Measurements from ENCODE around the gene PLEKHA8.

PLEKHA8 gene

DNA sequence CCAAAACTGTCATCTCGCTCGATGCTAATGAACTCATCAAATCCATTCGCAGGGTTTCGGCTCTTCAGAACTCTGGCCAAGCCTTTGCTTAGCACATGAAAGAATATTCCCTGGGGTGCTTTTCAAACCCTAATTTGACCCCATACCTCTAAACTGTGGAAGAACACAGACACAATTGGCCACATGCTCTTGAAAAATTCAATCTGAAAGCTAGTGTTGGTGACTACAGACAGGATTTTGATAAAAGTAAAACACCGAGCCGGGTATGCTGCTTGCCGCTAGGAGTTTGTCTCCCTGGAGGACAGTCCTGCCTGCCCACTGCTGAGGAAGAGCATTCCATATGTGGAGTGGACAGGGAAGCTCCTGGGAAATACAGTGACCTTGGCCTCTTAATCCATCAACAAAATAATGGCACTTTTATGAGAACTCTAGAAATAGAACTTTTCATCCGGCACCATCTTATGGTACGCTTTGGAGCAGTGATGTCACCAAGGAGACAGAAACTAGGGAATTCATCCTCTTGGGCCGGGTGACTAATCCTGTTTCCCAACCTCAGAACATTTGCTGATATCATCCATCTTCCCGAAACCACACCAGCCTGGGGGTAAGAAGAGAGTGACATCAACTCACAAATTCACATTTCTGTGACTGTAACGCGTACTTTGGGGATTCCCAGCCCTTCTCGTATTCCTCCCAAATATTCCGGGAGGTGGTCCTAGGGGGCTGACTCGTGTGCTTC, 140.8 kb downstream of the PLEKHA8 start:
- no peaks in the 10 kb centered on the region for H3K79me2 ChIP-seq (ENCODE audit: insufficient read depth, low read length)
- no peaks in the 10 kb centered on the region for H3K36me3 ChIP-seq (ENCODE audit: insufficient read depth, low read length)
- no peaks in the 10 kb centered on the region for H3K9me2 ChIP-seq (replicated peaks; ENCODE audit: low read depth, low read length)
- TF ChIP-seq CTCF (conservative IDR thresholded peaks at IDR 0.05; ENCODE audit: low read length) (no peak), EZH2phosphoT487 (IDR thresholded peaks at IDR 0.05; ENCODE audit: borderline replicate concordance) (no peak)
- H3K9ac ChIP-seq (ENCODE audit: low read depth, low read length, poor library complexity, severe bottlenecking) = no peak overlapping the region
- H3F3A ChIP-seq (ENCODE audit: low read depth) = no peaks in the 10 kb centered on the region
- H2AFZ ChIP-seq (ENCODE audit: low read length) = no peak overlapping the region
- H3K4me2 ChIP-seq (ENCODE audit: low read depth, low read length, poor library complexity, severe bottlenecking) = no peak overlapping the region
- H3K27me3 ChIP-seq (ENCODE audit: insufficient read depth, low read length, poor library complexity, severe bottlenecking) = no peaks in the 10 kb centered on the region
- no peaks in the 10 kb centered on the region for H4K20me1 ChIP-seq (ENCODE audit: insufficient read depth, low read length, poor library complexity, severe bottlenecking)
- no peak overlapping the region for H3K4me3 ChIP-seq (ENCODE audit: low read length, poor library complexity, severe bottlenecking)
- H3K4me1 ChIP-seq (ENCODE audit: insufficient read depth, low read length, poor library complexity, severe bottlenecking) = peaks cover 12% of the 10 kb centered on the region
- H3K9me3 ChIP-seq (ENCODE audit: insufficient read depth, low read depth, low read length) = no peaks in the 10 kb centered on the region

- H3K4me2 ChIP-seq (ENCODE audit: low read depth, low read length, poor library complexity, severe bottlenecking) = no peak overlapping the region
- no peaks in the 10 kb centered on the region for H3K9me2 ChIP-seq (replicated peaks; ENCODE audit: low read depth, low read length)
- no peak overlapping the region for H2AFZ ChIP-seq (ENCODE audit: low read length)
- no peaks in the 10 kb centered on the region for H3K79me2 ChIP-seq (ENCODE audit: insufficient read depth, low read length)
- no peaks in the 10 kb centered on the region for H3F3A ChIP-seq (ENCODE audit: low read depth)
- no peaks in the 10 kb centered on the region for H3K9me3 ChIP-seq (ENCODE audit: insufficient read depth, low read depth, low read length)
- H3K4me3 ChIP-seq (ENCODE audit: low read length, poor library complexity, severe bottlenecking) = no peak overlapping the region
- H3K36me3 ChIP-seq (ENCODE audit: insufficient read depth, low read length) = no peaks in the 10 kb centered on the region
- TF ChIP-seq EZH2phosphoT487 (IDR thresholded peaks at IDR 0.05; ENCODE audit: borderline replicate concordance) (no peak), CTCF (conservative IDR thresholded peaks at IDR 0.05; ENCODE audit: low read length) (no peak)
- no peak overlapping the region for H3K9ac ChIP-seq (ENCODE audit: low read depth, low read length, poor library complexity, severe bottlenecking)
- H3K27me3 ChIP-seq (ENCODE audit: insufficient read depth, low read length, poor library complexity, severe bottlenecking) = no peaks in the 10 kb centered on the region
- H4K20me1 ChIP-seq (ENCODE audit: insufficient read depth, low read length, poor library complexity, severe bottlenecking) = no peaks in the 10 kb centered on the region
- H3K4me1 ChIP-seq (ENCODE audit: insufficient read depth, low read length, poor library complexity, severe bottlenecking) = peaks cover 8% of the 10 kb centered on the region
Measured at GRCh38 chr7:30169579-30169978, 141.4 kb downstream of the PLEKHA8 start.

GRCh38 chr7:30170476-30171205, 142.4 kb downstream of the PLEKHA8 start:
- Histone ChIP-seq H3F3A (ENCODE audit: low read depth) (no peaks in the 10 kb centered on the region), H3K4me3 (ENCODE audit: low read length, poor library complexity, severe bottlenecking) (no peak overlapping the region), H4K20me1 (ENCODE audit: insufficient read depth, low read length, poor library complexity, severe bottlenecking) (no peaks in the 10 kb centered on the region), H3K36me3 (ENCODE audit: insufficient read depth, low read length) (no peaks in the 10 kb centered on the region), H3K9me2 (replicated peaks; ENCODE audit: low read depth, low read length) (no peaks in the 10 kb centered on the region), H2AFZ (ENCODE audit: low read length) (no peak overlapping the region), H3K9ac (ENCODE audit: low read depth, low read length, poor library complexity, severe bottlenecking) (no peak overlapping the region), H3K79me2 (ENCODE audit: insufficient read depth, low read length) (no peaks in the 10 kb centered on the region), H3K4me2 (ENCODE audit: low read depth, low read length, poor library complexity, severe bottlenecking) (no peak overlapping the region), H3K9me3 (ENCODE audit: insufficient read depth, low read depth, low read length) (no peaks in the 10 kb centered on the region), H3K4me1 (ENCODE audit: insufficient read depth, low read length, poor library complexity, severe bottlenecking) (peaks cover 8% of the 10 kb centered on the region), H3K27me3 (ENCODE audit: insufficient read depth, low read length, poor library complexity, severe bottlenecking) (no peaks in the 10 kb centered on the region)
- no peak for TF ChIP-seq EZH2phosphoT487 (IDR thresholded peaks at IDR 0.05; ENCODE audit: borderline replicate concordance)
- no peak for TF ChIP-seq CTCF (conservative IDR thresholded peaks at IDR 0.05; ENCODE audit: low read length)

Measured in Loucy (cell line).